ENCODE measurements around the gene SNTB2. TPM values are rescaled to one million over a fixed set of nuclear protein-coding genes. Genes with fewer than 3 reads are reported as not detected.

Gene SNTB2
- total and polyA plus RNA-seq, 2 of the 8 experiments (the other 6 are each of a cell fraction or from before 2014, with no cell fraction given): 6.0 to 16.1 TPM

DNA sequence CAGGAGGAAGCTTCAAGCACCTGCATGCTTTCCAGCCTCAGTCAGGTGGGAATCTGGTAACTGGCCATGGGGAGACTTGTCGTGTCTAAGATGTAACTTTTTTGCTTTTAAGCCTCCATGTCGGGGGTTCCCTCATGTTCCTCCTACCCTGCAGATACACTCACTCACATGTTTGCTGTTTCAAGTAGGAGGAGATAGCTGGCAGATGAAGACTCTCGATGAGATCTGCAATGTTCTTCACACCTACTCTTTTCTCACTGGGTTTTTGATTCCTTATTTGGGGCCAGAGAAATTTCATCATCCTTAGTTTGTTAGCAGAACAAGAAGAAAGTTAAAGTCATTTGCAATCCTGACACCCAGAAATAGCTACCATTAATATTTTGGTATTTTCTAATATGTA, 29.8 kb upstream of the SNTB2 start:
- no peak overlapping the region for H3K4me2 ChIP-seq (ENCODE audit: insufficient read depth in 1 of 2, low read depth in 2 of 2, low read length in 2 of 2)
- no peak overlapping the region for H2BK12ac ChIP-seq (ENCODE audit: low read depth, low read length)
- H4K91ac ChIP-seq (replicated peaks; ENCODE audit: insufficient read length, low read length): no peak overlapping the region
- no peaks in the 10 kb centered on the region for H3K4me1 ChIP-seq (replicated peaks in 1 of 4; ENCODE audit: control insufficient read depth in 3 of 4, insufficient read depth in 4 of 4, low read length in 3 of 4)
- no peak overlapping the region for H3K23ac ChIP-seq (ENCODE audit: insufficient read length)
- ChIA-PET POLR2A (ENCODE audit: partially characterized antibody) (interaction anchor here (1.2 to 1.5 kb wide), 3 partner anchors 10 to 30 kb away, joined by 3 to 5 read pairs (median 5); partner anchors contain the start of gene SNTB2), CTCF (ENCODE audit: partially characterized antibody) (interaction anchor here (1.0 to 2.1 kb wide), 4 partner anchors 12 to 36 kb away, joined by 3 to 6 read pairs (median 4); partner anchors contain the start of genes CHTF8 and UTP4)
- no peaks in the 10 kb centered on the region for H3K79me1 ChIP-seq (ENCODE audit: low read depth, low read length)
- no peak overlapping the region for H3K9ac ChIP-seq (replicated peaks in 1 of 4; ENCODE audit: extremely low read depth in 1 of 4, low read depth in 3 of 4, low read length in 3 of 4)
- FAIRE-seq: no peak
- H4K8ac ChIP-seq (ENCODE audit: extremely low read depth, insufficient read depth, low read length): no peak overlapping the region
- H3K14ac ChIP-seq (ENCODE audit: insufficient read length): no peak overlapping the region
- 96% methylated on average over 3 of the region's 3 CpGs; no CpG with 5 or more reads in 1 of the 2 experiments for WGBS, 2 experiments (ENCODE audit: extremely low coverage in 1 of 2, insufficient coverage in 1 of 2, insufficient read length in 1 of 2, insufficient replicate concordance in 2 of 2, low coverage in 1 of 2, low lambda C conversion rate in 2 of 2, missing lambda C conversion rate in 1 of 2)
- no peak overlapping the region for H4K5ac ChIP-seq (ENCODE audit: insufficient read length, low read depth, low read length)
- H3K36me3 ChIP-seq (ENCODE audit: control insufficient read depth in 2 of 4, insufficient read depth in 4 of 4, low read length in 3 of 4): peaks cover 32 to 84% (median 68%) of the 10 kb centered on the region in 4 experiments
- H3K4me3 ChIP-seq (ENCODE audit: extremely low read depth in 1 of 4, insufficient read depth in 2 of 4, low read depth in 3 of 4, low read length in 4 of 4): no peak overlapping the region
- H3K4ac ChIP-seq (replicated peaks; ENCODE audit: insufficient read length, low read depth, low read length): no peak overlapping the region
- DNase-seq (ENCODE audit: low read depth in 1 of 2, low spot score in 2 of 2): no peak
- H3K9me3 ChIP-seq (ENCODE audit: insufficient read depth in 2 of 2, low read depth in 1 of 2, low read length in 1 of 2): no peaks in the 10 kb centered on the region
- peaks cover 0 to 2% of the 10 kb centered on the region in 2 experiments for H4K20me1 ChIP-seq (replicated peaks in 1 of 2; ENCODE audit: control insufficient read depth in 1 of 2, insufficient read depth in 2 of 2, low read length in 2 of 2)
- H3K27me3 ChIP-seq (replicated peaks in 1 of 4; ENCODE audit: control insufficient read depth in 3 of 4, extremely low read depth in 1 of 4, insufficient read depth in 3 of 4, low read length in 3 of 4): no peaks in the 10 kb centered on the region
- H3K27ac ChIP-seq (ENCODE audit: low read depth, low read length): no peak overlapping the region
- no peak overlapping the region for H3K18ac ChIP-seq (ENCODE audit: extremely low read depth, low read length)
- no peak overlapping the region for H2BK5ac ChIP-seq (ENCODE audit: low read depth, low read length)
- H2BK120ac ChIP-seq (replicated peaks; ENCODE audit: low read depth, low read length): no peak overlapping the region
- H2BK20ac ChIP-seq (ENCODE audit: low read length): no peak overlapping the region
- no peak overlapping the region for H3K56ac ChIP-seq (replicated peaks; ENCODE audit: insufficient read length, low read depth, low read length)
- H3K23me2 ChIP-seq (ENCODE audit: low read depth, low read length): no peaks in the 10 kb centered on the region
- H3K79me2 ChIP-seq (ENCODE audit: control insufficient read depth in 1 of 2, insufficient read depth in 2 of 2, low read length in 2 of 2): no peaks in the 10 kb centered on the region
- no peak overlapping the region for H2BK15ac ChIP-seq (ENCODE audit: low read length)
- no peak overlapping the region for H2AK5ac ChIP-seq (ENCODE audit: low read depth, low read length)
- H2AFZ ChIP-seq (ENCODE audit: low read length): no peak overlapping the region
- TF ChIP-seq TAF7 (optimal IDR thresholded peaks at IDR 0.05; ENCODE audit: borderline replicate concordance, low read depth, low read length) (no peak), TBP (IDR thresholded peaks at IDR 0.05; ENCODE audit: low read depth, low read length) (no peak), SIX5 (IDR thresholded peaks at IDR 0.05; ENCODE audit: low read depth, low read length) (no peak), ZNF274 (IDR thresholded peaks at IDR 0.05; ENCODE audit: borderline replicate concordance, extremely low read depth, low read length) (no peak), EGR1 (IDR thresholded peaks at IDR 0.05; ENCODE audit: borderline replicate concordance, low read depth, low read length) (no peak), NANOG (IDR thresholded peaks at IDR 0.05; ENCODE audit: insufficient read depth, low read depth, low read length, poor library complexity, severe bottlenecking) (no peak), BCL11A (IDR thresholded peaks at IDR 0.05; ENCODE audit: low read depth in 2 of 2, low read length in 2 of 2) (no peak), EP300 (IDR thresholded peaks at IDR 0.05; ENCODE audit: borderline replicate concordance in 1 of 2, low read depth in 2 of 2, low read length in 2 of 2) (no peak), POU5F1 (IDR thresholded peaks at IDR 0.05; ENCODE audit: low read depth, low read length) (no peak), JUND (IDR thresholded peaks at IDR 0.05; ENCODE audit: low read length) (no peak)
- TF ChIP-seq, protein P1, sequence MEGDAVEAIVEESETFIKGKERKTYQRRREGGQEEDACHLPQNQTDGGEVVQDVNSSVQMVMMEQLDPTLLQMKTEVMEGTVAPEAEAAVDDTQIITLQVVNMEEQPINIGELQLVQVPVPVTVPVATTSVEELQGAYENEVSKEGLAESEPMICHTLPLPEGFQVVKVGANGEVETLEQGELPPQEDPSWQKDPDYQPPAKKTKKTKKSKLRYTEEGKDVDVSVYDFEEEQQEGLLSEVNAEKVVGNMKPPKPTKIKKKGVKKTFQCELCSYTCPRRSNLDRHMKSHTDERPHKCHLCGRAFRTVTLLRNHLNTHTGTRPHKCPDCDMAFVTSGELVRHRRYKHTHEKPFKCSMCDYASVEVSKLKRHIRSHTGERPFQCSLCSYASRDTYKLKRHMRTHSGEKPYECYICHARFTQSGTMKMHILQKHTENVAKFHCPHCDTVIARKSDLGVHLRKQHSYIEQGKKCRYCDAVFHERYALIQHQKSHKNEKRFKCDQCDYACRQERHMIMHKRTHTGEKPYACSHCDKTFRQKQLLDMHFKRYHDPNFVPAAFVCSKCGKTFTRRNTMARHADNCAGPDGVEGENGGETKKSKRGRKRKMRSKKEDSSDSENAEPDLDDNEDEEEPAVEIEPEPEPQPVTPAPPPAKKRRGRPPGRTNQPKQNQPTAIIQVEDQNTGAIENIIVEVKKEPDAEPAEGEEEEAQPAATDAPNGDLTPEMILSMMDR (IDR thresholded peaks at IDR 0.05; ENCODE audit: control extremely low read depth in 1 of 3, insufficient read depth in 1 of 3, low read depth in 1 of 3, low read length in 3 of 3): no peak
